ENCODE results near the gene CDC42BPA. TPM values are rescaled to one million over a fixed set of nuclear protein-coding genes. Genes with fewer than 3 reads are reported as not detected.

The CDC42BPA gene
- total RNA-seq, 1 experiment from 2014 or later: 30.1 TPM

DNA sequence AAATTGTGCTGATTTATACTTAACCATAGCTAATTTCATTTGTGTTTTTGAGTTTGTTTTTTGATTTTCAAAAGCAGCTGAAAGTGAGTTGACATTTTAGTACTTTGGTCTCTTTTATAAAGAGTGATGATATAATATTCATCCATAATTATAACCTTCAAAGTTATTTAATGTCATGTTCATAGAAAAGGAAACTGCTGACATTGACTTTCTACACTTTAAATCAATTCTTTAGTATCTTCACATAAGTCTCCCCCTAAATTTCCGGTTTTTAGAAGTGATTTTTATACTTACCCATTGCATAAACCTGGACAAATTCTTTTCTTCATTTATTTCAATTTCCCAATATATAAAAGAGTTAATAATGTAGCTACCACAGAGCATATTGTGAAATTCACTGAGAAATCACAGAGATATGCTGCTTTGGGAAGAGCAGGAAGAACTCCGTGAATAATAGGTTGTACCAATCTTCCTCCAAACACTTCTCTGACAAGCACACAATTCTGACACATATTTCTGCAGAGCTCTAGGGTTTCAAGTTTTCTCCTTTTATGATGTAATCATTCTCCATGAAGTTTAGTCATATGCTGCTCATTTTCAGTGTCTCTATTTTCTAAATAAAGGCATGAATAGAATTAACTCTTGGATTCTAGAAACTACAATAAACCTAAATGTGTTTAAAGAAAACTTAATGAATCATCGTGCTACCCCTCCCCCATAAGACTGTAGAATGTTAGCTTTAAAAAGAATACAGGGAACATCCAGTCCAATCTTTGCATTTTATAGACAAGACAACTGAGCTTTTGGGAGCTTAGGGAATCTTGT is 25.6 kb upstream of the CDC42BPA start:
- 0 out of 4 replicates have a peak, but pooled peaks cover 0 to 2% of the 10 kb centered on the region in 2 experiments for H3K4me1 Mint-ChIP-seq
- no peak for DNase-seq
- Histone ChIP-seq H3K79me1 (ENCODE audit: insufficient read depth, low read depth, low read length, poor library complexity, severe bottlenecking) (no peaks in the 10 kb centered on the region), H3K14ac (ENCODE audit: insufficient read depth, low read length) (no peak overlapping the region), H3K23me2 (ENCODE audit: insufficient read length, low read depth, low read length, poor library complexity, severe bottlenecking) (no peaks in the 10 kb centered on the region), H3K56ac (ENCODE audit: insufficient read length, low read depth, low read length) (no peak overlapping the region), H4K20me1 (ENCODE audit: control insufficient read depth, insufficient read depth, insufficient read length) (no peaks in the 10 kb centered on the region), H3K4ac (ENCODE audit: low read depth, low read length) (no peak overlapping the region), H3K18ac (ENCODE audit: insufficient read length, low read depth, low read length) (no peak overlapping the region), H4K91ac (ENCODE audit: insufficient read length, low read depth, low read length) (no peak overlapping the region), H4K8ac (replicated peaks; ENCODE audit: insufficient read length, low read depth, low read length) (no peak overlapping the region), H3K4me1 (ENCODE audit: insufficient read depth, low read length) (no peaks in the 10 kb centered on the region), H3T11ph (ENCODE audit: low read length) (no peak overlapping the region), H3K4me2 (ENCODE audit: insufficient read depth, insufficient read length, low read length) (no peak overlapping the region), H3K9me3 (ENCODE audit: control insufficient read depth, low read depth, low read length) (no peaks in the 10 kb centered on the region), H2AFZ (ENCODE audit: low read length) (no peak overlapping the region), H3K27me3 (ENCODE audit: insufficient read depth, low read length) (no peaks in the 10 kb centered on the region), H2AK5ac (ENCODE audit: insufficient read length, low read length) (no peak overlapping the region), H2BK15ac (ENCODE audit: low read depth, low read length) (no peak overlapping the region), H4K5ac (ENCODE audit: insufficient read length, low read depth, low read length) (no peak overlapping the region), H2BK120ac (ENCODE audit: low read depth, low read length, poor library complexity, severe bottlenecking) (no peak overlapping the region), H3K9ac (ENCODE audit: extremely low read depth, insufficient read length, low read length) (no peak overlapping the region), H3K79me2 (ENCODE audit: insufficient read depth, low read length) (no peaks in the 10 kb centered on the region), H2BK12ac (ENCODE audit: insufficient read length, low read depth, low read length) (no peak overlapping the region), H3K23ac (ENCODE audit: insufficient read length, low read depth, low read length) (no peak overlapping the region), H3K27ac (ENCODE audit: insufficient read length, low read depth, low read length) (no peak overlapping the region), H2BK5ac (ENCODE audit: insufficient read length, low read length) (no peak overlapping the region), H2BK20ac (ENCODE audit: low read depth, low read length, poor library complexity, severe bottlenecking) (no peak overlapping the region)
- H3K27ac Mint-ChIP-seq: no peak overlapping the region
- peaks cover 4% of the 10 kb centered on the region; the same call in 1 of the 2 replicates for H3K27me3 Mint-ChIP-seq (ENCODE audit: low read depth)
- no peak overlapping the region for H3K4me3 Mint-ChIP-seq
- peaks cover 2 to 4% of the 10 kb centered on the region in 2 experiments; a peak in 3 of 5 replicates for H3K9me3 Mint-ChIP-seq
- TF ChIP-seq, protein P1, sequence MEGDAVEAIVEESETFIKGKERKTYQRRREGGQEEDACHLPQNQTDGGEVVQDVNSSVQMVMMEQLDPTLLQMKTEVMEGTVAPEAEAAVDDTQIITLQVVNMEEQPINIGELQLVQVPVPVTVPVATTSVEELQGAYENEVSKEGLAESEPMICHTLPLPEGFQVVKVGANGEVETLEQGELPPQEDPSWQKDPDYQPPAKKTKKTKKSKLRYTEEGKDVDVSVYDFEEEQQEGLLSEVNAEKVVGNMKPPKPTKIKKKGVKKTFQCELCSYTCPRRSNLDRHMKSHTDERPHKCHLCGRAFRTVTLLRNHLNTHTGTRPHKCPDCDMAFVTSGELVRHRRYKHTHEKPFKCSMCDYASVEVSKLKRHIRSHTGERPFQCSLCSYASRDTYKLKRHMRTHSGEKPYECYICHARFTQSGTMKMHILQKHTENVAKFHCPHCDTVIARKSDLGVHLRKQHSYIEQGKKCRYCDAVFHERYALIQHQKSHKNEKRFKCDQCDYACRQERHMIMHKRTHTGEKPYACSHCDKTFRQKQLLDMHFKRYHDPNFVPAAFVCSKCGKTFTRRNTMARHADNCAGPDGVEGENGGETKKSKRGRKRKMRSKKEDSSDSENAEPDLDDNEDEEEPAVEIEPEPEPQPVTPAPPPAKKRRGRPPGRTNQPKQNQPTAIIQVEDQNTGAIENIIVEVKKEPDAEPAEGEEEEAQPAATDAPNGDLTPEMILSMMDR (conservative IDR thresholded peaks at IDR 0.05): no peak
- no CpG with 5 or more reads among the region's 3 CpGs for WGBS (ENCODE audit: extremely low coverage, insufficient read length, low lambda C conversion rate)
- H3K36me3 Mint-ChIP-seq (ENCODE audit: insufficient read depth in 1 of 3, low read depth in 3 of 3): no peaks in the 10 kb centered on the region; a peak in 1 of 7 replicates

Measured in H9 (cell line).